HEK293 (cell line): ENCODE data around the gene HTR1D.
A peak's percentile ranks its signal among the peaks of the same experiment; 100 is the strongest.

Experiments used
- CTCF ChIA-PET: fragments of 350-600 bp; formaldehyde crosslinking; extraction: SDS; loops from one replicate; lab custom pipeline; 2021; ENCODE audit warnings: antibody characterized with exemption; lab: Yijun Ruan, JAX
- POLR2A ChIA-PET: fragments of 300-600 bp; formaldehyde crosslinking; extraction: SDS; loops from one replicate; lab custom pipeline; 2020; ENCODE audit warnings: antibody characterized with exemption, inconsistent platforms; lab: Yijun Ruan, JAX
- H3K27ac ChIP-seq: fragments of 200-500 bp; sonication (Bioruptor generic); 2 replicates; pipeline ENCODE4 v1.5.1; 2014; ENCODE audit warnings: low read depth, low read length, control low read depth, inconsistent platforms; ENCODE audit errors: extremely low read depth
- H3K36me3 ChIP-seq, 2 experiments: fragments of 200-500 bp in 1 of 2; sonication (Bioruptor generic) in 1 of 2; 1 replicate in 1 of 2; 2 replicates in 1 of 2; pipeline ENCODE4 v1.5.1; 2014 to 2017; ENCODE audit warnings: inconsistent platforms in 2 of 2, low read length in 2 of 2; ENCODE audit not compliant: control insufficient read depth in 2 of 2, insufficient read depth in 1 of 2
- H3K4me1 ChIP-seq: fragments of 200-500 bp; sonication (Bioruptor generic); 2 replicates; pipeline ENCODE4 v1.5.1; 2014; ENCODE audit warnings: mild to moderate bottlenecking, low read length, inconsistent platforms; ENCODE audit not compliant: control insufficient read depth, insufficient read depth
- H3K4me3 ChIP-seq: 2 replicates; pipeline ENCODE4 v1.5.1; 2011; ENCODE audit warnings: low read depth, mild to moderate bottlenecking, control low read depth, low read length, moderate library complexity
- H3K9me3 ChIP-seq: fragments of 200-500 bp; sonication (Bioruptor generic); 2 replicates; pipeline ENCODE4 v1.5.1; 2014; ENCODE audit warnings: low read depth, low read length, inconsistent platforms; ENCODE audit not compliant: control insufficient read depth, insufficient read depth
- BCL11A ChIP-seq: fragments of 450-650 bp; formaldehyde crosslinking; IDR thresholded peaks from 2 replicates; pipeline ENCODE4 v1.5.1; 2016; ENCODE audit warnings: low read depth, missing biosample characterization, missing genetic modification characterization
- EGR2 ChIP-seq: fragments of 450-650 bp; formaldehyde crosslinking; IDR thresholded peaks from 2 replicates; pipeline ENCODE4 v1.5.1; 2016; ENCODE audit warnings: low read depth, missing biosample characterization, missing genetic modification characterization
- KLF8 ChIP-seq: fragments of 450-650 bp; formaldehyde crosslinking; IDR thresholded peaks from 2 replicates; pipeline ENCODE4 v1.5.1; 2016; ENCODE audit warnings: missing biosample characterization, missing genetic modification characterization
- ZFHX2 ChIP-seq: fragments of 450-650 bp; formaldehyde crosslinking; conservative IDR thresholded peaks from 2 replicates; pipeline ENCODE4 v1.5.1; 2016; ENCODE audit warnings: missing biosample characterization, missing genetic modification characterization
- ZFP41 ChIP-seq: fragments of 450-650 bp; formaldehyde crosslinking; IDR thresholded peaks from 2 replicates; pipeline ENCODE4 v1.5.1; 2016; ENCODE audit warnings: missing biosample characterization, missing genetic modification characterization, borderline replicate concordance
- ZNF10 ChIP-seq: fragments of 450-650 bp; formaldehyde crosslinking; IDR thresholded peaks from 2 replicates; pipeline ENCODE4 v1.5.1; 2017; ENCODE audit warnings: missing biosample characterization, missing genetic modification characterization
- ZNF112 ChIP-seq: fragments of 450-650 bp; formaldehyde crosslinking; IDR thresholded peaks from 2 replicates; pipeline ENCODE4 v1.5.0; 2017; ENCODE audit warnings: missing biosample characterization, missing genetic modification characterization
- ZNF133 ChIP-seq: fragments of 450-650 bp; formaldehyde crosslinking; IDR thresholded peaks from 2 replicates; pipeline ENCODE4 v1.5.1; 2016; ENCODE audit warnings: missing biosample characterization, missing genetic modification characterization
- ZNF169 ChIP-seq: fragments of 450-650 bp; formaldehyde crosslinking; IDR thresholded peaks from 2 replicates; pipeline ENCODE4 v1.5.1; 2016; ENCODE audit warnings: missing biosample characterization, missing genetic modification characterization
- ZNF175 ChIP-seq: fragments of 450-650 bp; formaldehyde crosslinking; IDR thresholded peaks from 2 replicates; pipeline ENCODE4 v1.5.1; 2016; ENCODE audit warnings: missing biosample characterization, missing genetic modification characterization
- ZNF311 ChIP-seq: fragments of 450-650 bp; formaldehyde crosslinking; IDR thresholded peaks from 2 replicates; pipeline ENCODE4 v1.5.1; 2017; ENCODE audit warnings: missing biosample characterization, missing genetic modification characterization, borderline replicate concordance
- ZNF324 ChIP-seq: fragments of 450-650 bp; formaldehyde crosslinking; IDR thresholded peaks from 2 replicates; pipeline ENCODE4 v1.5.1; 2016; ENCODE audit warnings: missing biosample characterization, missing genetic modification characterization
- ZNF335 ChIP-seq: fragments of 450-650 bp; formaldehyde crosslinking; conservative IDR thresholded peaks from 2 replicates; pipeline ENCODE4 v1.5.1; 2016; ENCODE audit warnings: missing biosample characterization, missing genetic modification characterization
- ZNF350 ChIP-seq: fragments of 450-650 bp; formaldehyde crosslinking; IDR thresholded peaks from 2 replicates; pipeline ENCODE4 v1.5.0; 2017; ENCODE audit warnings: missing biosample characterization, mild to moderate bottlenecking, missing genetic modification characterization
- ZNF354C ChIP-seq: fragments of 450-650 bp; formaldehyde crosslinking; IDR thresholded peaks from 2 replicates; pipeline ENCODE4 v1.5.1; 2016; ENCODE audit warnings: missing biosample characterization, missing genetic modification characterization, low read depth, borderline replicate concordance
- ZNF404 ChIP-seq: fragments of 450-650 bp; formaldehyde crosslinking; IDR thresholded peaks from 2 replicates; pipeline ENCODE4 v1.5.1; 2017; ENCODE audit warnings: missing biosample characterization, missing genetic modification characterization
- ZNF416 ChIP-seq: fragments of 450-650 bp; formaldehyde crosslinking; IDR thresholded peaks from 2 replicates; pipeline ENCODE4 v1.5.1; 2016; ENCODE audit warnings: missing biosample characterization, missing genetic modification characterization
- ZNF488 ChIP-seq: fragments of 450-650 bp; formaldehyde crosslinking; IDR thresholded peaks from 2 replicates; pipeline ENCODE4 v1.5.1; 2016; ENCODE audit warnings: missing biosample characterization, missing genetic modification characterization
- ZNF561 ChIP-seq: fragments of 450-650 bp; IDR thresholded peaks from 2 replicates; pipeline ENCODE4 v1.5.1; 2018; ENCODE audit warnings: missing biosample characterization, missing genetic modification characterization, borderline replicate concordance
- ZNF626 ChIP-seq: fragments of 450-650 bp; sonication (Bioruptor Pico); formaldehyde crosslinking; IDR thresholded peaks from 2 replicates; pipeline ENCODE4 v1.5.1; 2018; ENCODE audit warnings: missing biosample characterization, missing genetic modification characterization, inconsistent platforms
- ZNF747 ChIP-seq: fragments of 450-650 bp; formaldehyde crosslinking; IDR thresholded peaks from 2 replicates; pipeline ENCODE4 v1.5.1; 2016; ENCODE audit warnings: missing biosample characterization, missing genetic modification characterization
- ZNF843 ChIP-seq: fragments of 450-650 bp; formaldehyde crosslinking; IDR thresholded peaks from 2 replicates; pipeline ENCODE4 v1.5.1; 2016; ENCODE audit warnings: missing biosample characterization, missing genetic modification characterization
- TF ChIP-seq, protein P1 (sequence below): fragments of 450-650 bp; formaldehyde crosslinking; IDR thresholded peaks from 2 replicates; pipeline ENCODE4 v1.5.1; 2016; ENCODE audit warnings: missing biosample characterization, missing genetic modification characterization
- TF ChIP-seq, protein P2 (sequence below): fragments of 450-650 bp; formaldehyde crosslinking; IDR thresholded peaks from 2 replicates; pipeline ENCODE4 v1.5.1; 2016; ENCODE audit warnings: missing biosample characterization, missing genetic modification characterization

The HTR1D gene

DNA sequence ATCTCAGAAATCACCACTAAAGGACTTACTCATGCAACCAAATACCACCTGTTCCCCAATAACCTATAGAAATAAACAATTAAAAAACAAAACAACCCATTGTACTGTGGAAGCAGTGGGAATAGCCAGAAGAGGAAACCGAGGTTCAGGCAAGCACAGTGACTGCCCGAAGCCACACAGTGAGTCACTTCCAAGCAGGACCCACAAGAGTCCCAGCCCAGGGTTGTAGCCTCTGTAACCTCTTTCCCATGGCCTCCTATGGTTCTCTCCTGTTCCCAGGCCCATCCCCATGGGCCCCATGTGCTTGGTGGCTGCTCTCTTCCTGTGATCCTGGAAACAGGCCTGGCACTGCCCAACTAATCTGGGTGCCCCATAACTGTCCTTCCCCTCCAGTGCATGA, 29.0 kb upstream of the HTR1D start:
- Histone ChIP-seq H3K9me3 (no peaks in the 10 kb centered on the region), H3K4me1 (peaks cover 5% of the 10 kb centered on the region; the same call in 1 of the 2 replicates), H3K27ac (no peak overlapping the region), H3K4me3 (no peak overlapping the region), H3K36me3 (no peaks in the 10 kb centered on the region)
- ChIA-PET CTCF (no interaction called here), POLR2A (interaction anchor here (0.5 kb wide), 1 partner anchor 12 kb away, joined by 3 read pairs; no protein-coding TSS in a partner anchor)
- TF ChIP-seq ZNF354C (tag by site-specific recombination): no peak
- TF ChIP-seq ZNF404: no peak
- no peak for TF ChIP-seq ZNF311
- TF ChIP-seq ZNF175 (tag by site-specific recombination): no peak
- no peak for TF ChIP-seq ZNF324 (tag by site-specific recombination)
- TF ChIP-seq ZNF335 (tag by site-specific recombination): peak; percentile 32
- TF ChIP-seq KLF8 (tag by site-specific recombination): no peak
- no peak for TF ChIP-seq ZNF169 (tag by site-specific recombination)
- TF ChIP-seq ZNF561: no peak

- POLR2A ChIA-PET: no interaction called here
- CTCF ChIA-PET: interaction anchor here (1.1 to 1.3 kb wide), 2 partner anchors 19 to 163 kb away, joined by 3 to 4 read pairs; no protein-coding TSS in a partner anchor
- Histone ChIP-seq H3K36me3 (no peaks in the 10 kb centered on the region), H3K4me3 (no peak overlapping the region), H3K27ac (no peak overlapping the region), H3K4me1 (peaks cover 2% of the 10 kb centered on the region; the same call in 1 of the 2 replicates), H3K9me3 (no peaks in the 10 kb centered on the region)
- TF ChIP-seq ZNF626 (tag by site-specific recombination) (no peak), ZFHX2 (tag by site-specific recombination) (peak; percentile 66), EGR2 (tag by site-specific recombination) (peak; percentile 52)
Measured at GRCh38 chr1:23244256-23244761, 27.0 kb upstream of the HTR1D start.

DNA sequence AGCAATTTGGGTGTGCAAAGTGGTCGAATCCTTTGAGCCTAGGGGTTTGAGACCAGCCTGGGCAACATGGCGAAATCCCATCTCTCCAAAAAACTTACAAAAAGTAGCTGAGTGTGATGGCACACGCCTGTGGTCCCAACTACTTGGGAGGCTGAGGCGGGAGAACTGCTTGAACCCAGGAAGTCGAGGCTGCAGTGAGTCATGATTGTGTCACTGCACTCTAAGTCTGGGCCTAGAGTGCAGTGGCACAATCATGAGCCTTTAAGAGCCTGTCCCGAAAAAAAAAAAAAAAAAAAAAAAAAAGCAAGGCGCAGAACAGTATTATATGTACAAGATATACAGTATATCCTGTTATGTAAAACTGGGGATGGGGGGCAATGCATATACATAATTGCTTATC, 25.1 kb upstream of the HTR1D start:
- ChIA-PET CTCF (interaction anchor here (0.7 to 1.1 kb wide), 3 partner anchors 14 to 416 kb away, joined by 3 to 7 read pairs (median 3); no protein-coding TSS in a partner anchor), POLR2A (no interaction called here)
- Histone ChIP-seq H3K27ac (no peak overlapping the region), H3K4me3 (no peak overlapping the region), H3K36me3 (no peaks in the 10 kb centered on the region), H3K4me1 (no peaks in the 10 kb centered on the region), H3K9me3 (no peaks in the 10 kb centered on the region)
- TF ChIP-seq, protein P1, sequence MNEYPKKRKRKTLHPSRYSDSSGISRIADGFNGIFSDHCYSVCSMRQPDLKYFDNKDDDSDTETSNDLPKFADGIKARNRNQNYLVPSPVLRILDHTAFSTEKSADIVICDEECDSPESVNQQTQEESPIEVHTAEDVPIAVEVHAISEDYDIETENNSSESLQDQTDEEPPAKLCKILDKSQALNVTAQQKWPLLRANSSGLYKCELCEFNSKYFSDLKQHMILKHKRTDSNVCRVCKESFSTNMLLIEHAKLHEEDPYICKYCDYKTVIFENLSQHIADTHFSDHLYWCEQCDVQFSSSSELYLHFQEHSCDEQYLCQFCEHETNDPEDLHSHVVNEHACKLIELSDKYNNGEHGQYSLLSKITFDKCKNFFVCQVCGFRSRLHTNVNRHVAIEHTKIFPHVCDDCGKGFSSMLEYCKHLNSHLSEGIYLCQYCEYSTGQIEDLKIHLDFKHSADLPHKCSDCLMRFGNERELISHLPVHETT: no peak
- no peak for TF ChIP-seq BCL11A
- no peak for TF ChIP-seq ZNF350 (tag by site-specific recombination)
- no peak for TF ChIP-seq EGR2 (tag by site-specific recombination)
- TF ChIP-seq ZNF416 (tag by site-specific recombination): no peak
- TF ChIP-seq ZNF488: no peak
- no peak for TF ChIP-seq ZNF843 (tag by site-specific recombination)
- TF ChIP-seq ZNF133 (tag by site-specific recombination): no peak
- no peak for TF ChIP-seq ZFP41 (tag by site-specific recombination)
- TF ChIP-seq, protein P2, sequence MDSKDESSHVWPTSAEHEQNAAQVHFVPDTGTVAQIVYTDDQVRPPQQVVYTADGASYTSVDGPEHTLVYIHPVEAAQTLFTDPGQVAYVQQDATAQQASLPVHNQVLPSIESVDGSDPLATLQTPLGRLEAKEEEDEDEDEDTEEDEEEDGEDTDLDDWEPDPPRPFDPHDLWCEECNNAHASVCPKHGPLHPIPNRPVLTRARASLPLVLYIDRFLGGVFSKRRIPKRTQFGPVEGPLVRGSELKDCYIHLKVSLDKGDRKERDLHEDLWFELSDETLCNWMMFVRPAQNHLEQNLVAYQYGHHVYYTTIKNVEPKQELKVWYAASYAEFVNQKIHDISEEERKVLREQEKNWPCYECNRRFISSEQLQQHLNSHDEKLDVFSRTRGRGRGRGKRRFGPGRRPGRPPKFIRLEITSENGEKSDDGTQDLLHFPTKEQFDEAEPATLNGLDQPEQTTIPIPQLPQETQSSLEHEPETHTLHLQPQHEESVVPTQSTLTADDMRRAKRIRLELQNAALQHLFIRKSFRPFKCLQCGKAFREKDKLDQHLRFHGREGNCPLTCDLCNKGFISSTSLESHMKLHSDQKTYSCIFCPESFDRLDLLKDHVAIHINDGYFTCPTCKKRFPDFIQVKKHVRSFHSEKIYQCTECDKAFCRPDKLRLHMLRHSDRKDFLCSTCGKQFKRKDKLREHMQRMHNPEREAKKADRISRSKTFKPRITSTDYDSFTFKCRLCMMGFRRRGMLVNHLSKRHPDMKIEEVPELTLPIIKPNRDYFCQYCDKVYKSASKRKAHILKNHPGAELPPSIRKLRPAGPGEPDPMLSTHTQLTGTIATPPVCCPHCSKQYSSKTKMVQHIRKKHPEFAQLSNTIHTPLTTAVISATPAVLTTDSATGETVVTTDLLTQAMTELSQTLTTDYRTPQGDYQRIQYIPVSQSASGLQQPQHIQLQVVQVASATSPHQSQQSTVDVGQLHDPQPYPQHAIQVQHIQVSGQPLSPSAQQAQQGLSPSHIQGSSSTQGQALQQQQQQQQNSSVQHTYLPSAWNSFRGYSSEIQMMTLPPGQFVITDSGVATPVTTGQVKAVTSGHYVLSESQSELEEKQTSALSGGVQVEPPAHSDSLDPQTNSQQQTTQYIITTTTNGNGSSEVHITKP (tag by site-specific recombination): no peak
- no peak for TF ChIP-seq ZNF112
- no peak for TF ChIP-seq ZNF10
- no peak for TF ChIP-seq ZNF747 (tag by site-specific recombination)
